WI38 (cell line): Measurements from ENCODE around the gene SH3BP2.

Experiments
- H3K4me3 ChIP-seq: 2 replicates; pipeline ENCODE4 v1.5.1; 2011; ENCODE audit warnings: low read depth, mild to moderate bottlenecking, control low read depth, low read length
- CTCF ChIP-seq: IDR thresholded peaks from 2 replicates; pipeline ENCODE4 v1.5.1; 2012; ENCODE audit warnings: low read depth, mild to moderate bottlenecking, control low read depth, low read length

The SH3BP2 gene

GRCh38 chr4:2817701-2818350, 24.9 kb downstream of the SH3BP2 start:
- no peak for TF ChIP-seq CTCF
- H3K4me3 ChIP-seq, result peak overlapping the region; percentile 67

GRCh38 chr4:2818351-2818939, 25.6 kb downstream of the SH3BP2 start:
- peak overlapping the region; percentile 67 for H3K4me3 ChIP-seq

GRCh38 chr4:2819244-2820215, 26.6 kb downstream of the SH3BP2 start:
- peak overlapping the region; percentile 67 for H3K4me3 ChIP-seq
- no peak for TF ChIP-seq CTCF

More at GRCh38 chr4:2818351-2818939, 25.6 kb downstream of the SH3BP2 start:
- no peak for TF ChIP-seq CTCF

- no peak for TF ChIP-seq CTCF
- no peak overlapping the region for H3K4me3 ChIP-seq
These were observed 27.5 kb downstream of the SH3BP2 start for GRCh38 chr4:2820216-2820982.

GRCh38 chr4:2822461-2823300, 29.8 kb downstream of the SH3BP2 start:
- no peak for TF ChIP-seq CTCF
- H3K4me3 ChIP-seq, result no peak overlapping the region

- TF ChIP-seq CTCF, result no peak
- no peak overlapping the region for H3K4me3 ChIP-seq
These were observed 30.4 kb downstream of the SH3BP2 start for GRCh38 chr4:2823301-2823670.
